Measurements from ENCODE around the gene TULP4.

The TULP4 gene

DNA sequence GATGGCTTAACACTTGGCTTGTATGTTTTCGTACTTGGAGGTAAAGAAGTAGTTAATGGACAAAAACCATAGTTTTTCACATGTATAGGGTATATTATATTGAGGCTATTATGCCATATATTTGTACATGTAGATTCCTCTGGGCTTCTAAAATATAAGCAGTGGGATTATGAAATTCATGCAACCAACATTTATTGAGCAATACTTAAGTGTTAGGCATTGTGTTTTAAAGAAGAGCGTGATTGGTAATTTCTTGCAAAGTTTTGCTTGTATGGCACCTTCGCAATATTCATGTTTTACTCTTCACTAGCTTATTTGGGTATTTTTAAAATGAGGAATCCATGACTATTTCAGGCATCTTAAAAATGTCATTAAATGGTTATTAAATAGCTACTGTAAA is 2.5 kb downstream of the TULP4 start:
- CTCF ChIA-PET, result interaction anchor here (1.3 to 1.4 kb wide), 3 partner anchors 9 to 77 kb away, joined by 3 read pairs; no protein-coding TSS in a partner anchor
- POLR2A ChIA-PET, result no interaction called here
- DNase-seq (ENCODE audit: extremely low spot score), result no peak
- TF ChIP-seq, protein P1, sequence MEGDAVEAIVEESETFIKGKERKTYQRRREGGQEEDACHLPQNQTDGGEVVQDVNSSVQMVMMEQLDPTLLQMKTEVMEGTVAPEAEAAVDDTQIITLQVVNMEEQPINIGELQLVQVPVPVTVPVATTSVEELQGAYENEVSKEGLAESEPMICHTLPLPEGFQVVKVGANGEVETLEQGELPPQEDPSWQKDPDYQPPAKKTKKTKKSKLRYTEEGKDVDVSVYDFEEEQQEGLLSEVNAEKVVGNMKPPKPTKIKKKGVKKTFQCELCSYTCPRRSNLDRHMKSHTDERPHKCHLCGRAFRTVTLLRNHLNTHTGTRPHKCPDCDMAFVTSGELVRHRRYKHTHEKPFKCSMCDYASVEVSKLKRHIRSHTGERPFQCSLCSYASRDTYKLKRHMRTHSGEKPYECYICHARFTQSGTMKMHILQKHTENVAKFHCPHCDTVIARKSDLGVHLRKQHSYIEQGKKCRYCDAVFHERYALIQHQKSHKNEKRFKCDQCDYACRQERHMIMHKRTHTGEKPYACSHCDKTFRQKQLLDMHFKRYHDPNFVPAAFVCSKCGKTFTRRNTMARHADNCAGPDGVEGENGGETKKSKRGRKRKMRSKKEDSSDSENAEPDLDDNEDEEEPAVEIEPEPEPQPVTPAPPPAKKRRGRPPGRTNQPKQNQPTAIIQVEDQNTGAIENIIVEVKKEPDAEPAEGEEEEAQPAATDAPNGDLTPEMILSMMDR (IDR thresholded peaks at IDR 0.05; ENCODE audit: control extremely low read depth, extremely low read depth, low read depth, missing control alignments), result no peak

DNA sequence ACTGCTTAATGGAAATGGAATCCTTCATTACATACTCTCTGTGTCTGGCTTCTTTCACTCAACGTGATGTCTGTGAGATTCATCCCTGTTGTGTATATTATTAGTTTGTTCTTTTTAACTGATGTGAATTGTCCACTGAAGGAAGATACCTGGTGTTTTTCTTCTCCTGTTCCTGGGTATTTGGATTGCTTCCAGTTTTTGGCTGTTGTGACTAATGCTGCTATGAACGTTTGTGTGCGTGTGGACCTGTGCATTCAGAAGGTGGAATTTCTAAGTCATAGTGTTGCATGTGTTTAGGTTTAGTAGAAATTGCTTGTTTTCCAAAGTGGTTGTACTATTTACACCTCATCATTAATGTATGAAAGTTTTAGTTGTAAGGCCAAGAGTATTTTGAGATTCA is 3.8 kb downstream of the TULP4 start:
- TF ChIP-seq, protein P1 (IDR thresholded peaks at IDR 0.05; ENCODE audit: control extremely low read depth, extremely low read depth, low read depth, missing control alignments), result no peak
- no peak for DNase-seq (ENCODE audit: extremely low spot score)
- ChIA-PET POLR2A (no interaction called here), CTCF (no interaction called here)

DNA sequence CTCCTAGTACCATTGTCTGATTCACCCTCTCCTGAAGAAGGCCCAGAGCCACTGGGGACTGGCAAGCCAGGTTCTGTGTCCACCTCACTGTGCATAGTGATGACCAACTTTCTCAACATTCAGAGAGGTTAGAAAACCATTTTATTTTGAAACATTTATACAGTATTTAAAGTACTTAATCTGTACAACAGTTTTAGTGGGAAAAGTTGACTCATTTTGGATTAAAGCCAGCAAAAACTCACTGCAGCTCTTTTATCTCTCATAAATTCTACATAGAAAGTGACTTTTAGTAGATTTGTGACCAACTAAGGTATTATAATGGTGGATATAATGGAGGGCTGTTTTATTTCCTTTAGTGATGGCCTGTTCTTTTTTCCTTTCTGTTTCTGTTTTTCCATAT is 9.7 kb downstream of the TULP4 start:
- ChIA-PET CTCF (interaction anchor here (1.0 kb wide), 1 partner anchor 9 kb away, joined by 3 read pairs; no protein-coding TSS in a partner anchor), POLR2A (no interaction called here)
- no peak for DNase-seq (ENCODE audit: extremely low spot score)
- TF ChIP-seq, protein P1 (IDR thresholded peaks at IDR 0.05; ENCODE audit: control extremely low read depth, extremely low read depth, low read depth, missing control alignments), result no peak

DNA sequence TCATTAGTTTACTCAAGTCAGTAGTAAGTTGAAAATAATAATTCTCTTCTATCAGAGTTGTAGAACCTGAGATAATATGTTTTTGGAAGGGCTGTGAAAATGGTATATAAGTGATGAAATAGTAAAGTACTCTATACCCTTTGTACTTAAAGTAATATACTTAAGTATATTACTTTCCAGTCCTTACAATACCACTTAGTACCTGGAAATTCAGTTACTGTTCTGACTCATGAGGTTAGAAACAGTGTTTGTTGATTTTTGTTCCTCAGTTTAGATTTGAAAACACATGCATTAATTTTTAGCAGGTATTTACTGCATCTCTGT is 10.1 kb downstream of the TULP4 start:
- CTCF ChIA-PET, result interaction anchor here (1.0 kb wide), 1 partner anchor 9 kb away, joined by 3 read pairs; no protein-coding TSS in a partner anchor
- TF ChIP-seq, protein P1 (IDR thresholded peaks at IDR 0.05; ENCODE audit: control extremely low read depth, extremely low read depth, low read depth, missing control alignments), result no peak
- DNase-seq (ENCODE audit: extremely low spot score), result no peak
- POLR2A ChIA-PET, result no interaction called here

DNA sequence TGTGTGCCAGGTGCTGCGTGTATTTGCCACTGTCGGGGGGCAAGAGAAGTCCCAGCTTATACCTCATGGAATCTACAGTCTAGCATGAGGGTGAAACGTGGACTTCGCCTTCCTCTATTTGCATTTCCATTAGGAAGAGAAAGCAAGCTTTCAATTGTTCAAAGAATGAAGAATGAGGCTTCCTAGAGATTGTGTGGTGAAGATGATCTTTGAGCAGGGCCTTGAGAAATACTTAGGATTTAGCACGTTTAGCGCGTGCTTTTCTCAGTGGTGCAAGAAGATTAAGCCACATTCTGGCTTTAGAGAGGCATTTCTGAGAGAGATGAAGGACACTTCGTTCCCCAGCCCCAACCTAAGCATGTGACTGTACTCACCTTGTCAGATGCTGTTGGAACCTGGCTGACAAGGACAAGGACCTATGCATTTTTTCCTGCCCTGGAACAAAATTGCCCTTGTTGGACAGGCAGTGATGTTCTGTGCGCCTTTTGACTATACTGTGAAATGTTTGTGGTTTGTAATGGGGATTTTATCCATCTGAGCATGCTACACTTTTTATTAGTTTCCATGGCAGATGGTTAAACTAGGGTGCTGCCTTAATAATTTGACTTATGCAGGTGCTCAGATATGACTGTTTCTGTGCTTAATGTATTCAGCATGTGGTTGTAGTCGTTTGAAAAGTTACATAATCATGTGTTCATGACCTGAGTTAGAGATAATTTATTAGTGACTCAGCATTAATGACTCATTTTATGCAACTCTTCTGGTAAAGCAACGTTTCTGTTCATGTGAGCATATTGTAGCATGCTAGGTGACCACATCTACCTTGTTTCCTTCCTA is 10.7 kb downstream of the TULP4 start:
- ChIA-PET CTCF (interaction anchor here (0.8 to 1.4 kb wide), 4 partner anchors 8 to 109 kb away, joined by 3 to 4 read pairs (median 3); no protein-coding TSS in a partner anchor), POLR2A (no interaction called here)
- TF ChIP-seq, protein P1 (IDR thresholded peaks at IDR 0.05; ENCODE audit: control extremely low read depth, extremely low read depth, low read depth, missing control alignments), result no peak
- peak; percentile 41 for DNase-seq (ENCODE audit: extremely low spot score)

DNA sequence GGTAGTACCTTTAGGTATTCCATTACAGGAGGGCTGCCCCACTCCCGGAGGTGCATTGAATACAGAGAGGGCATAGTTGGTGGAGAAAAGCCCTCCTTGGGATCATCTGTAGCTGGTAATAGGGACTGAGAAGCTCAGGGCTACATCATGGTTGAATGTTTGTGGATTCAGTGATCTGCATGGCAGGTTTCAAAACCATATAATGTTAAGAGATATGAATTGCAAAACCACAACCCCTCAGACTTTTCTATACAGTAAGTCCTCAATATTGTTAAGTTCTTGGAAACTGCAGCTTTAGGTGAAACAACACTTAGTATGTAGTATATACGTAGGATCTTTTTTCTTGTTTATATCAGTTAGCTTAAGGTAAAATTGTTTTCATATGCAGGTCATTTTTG is 11.3 kb downstream of the TULP4 start:
- TF ChIP-seq, protein P1 (IDR thresholded peaks at IDR 0.05; ENCODE audit: control extremely low read depth, extremely low read depth, low read depth, missing control alignments), result no peak
- CTCF ChIA-PET, result interaction anchor here (0.8 to 1.4 kb wide), 4 partner anchors 8 to 110 kb away, joined by 3 to 4 read pairs (median 4); no protein-coding TSS in a partner anchor
- DNase-seq (ENCODE audit: extremely low spot score), result no peak
- POLR2A ChIA-PET, result no interaction called here

Data from GM10248 (cell line).